HepG2 (cell line): ENCODE results near the gene RGS14. TPM values are rescaled to one million over a fixed set of nuclear protein-coding genes. Genes with fewer than 3 reads are reported as not detected.

ENCODE experiments used
- ATF7 ChIP-seq, 2 experiments: fragments of 450-650 bp in 1 of 2; sonication (generic) in 1 of 2; formaldehyde crosslinking in 1 of 2; IDR thresholded peaks; 2 replicates each; pipeline versions ENCODE4 v1.4.0 to v1.6.1; 2016 to 2020; ENCODE audit warnings: antibody characterized with exemption in 1 of 2, mild to moderate bottlenecking in 1 of 2, missing genetic modification reagents in 1 of 2
- BRCA1 ChIP-seq: sonication (generic); formaldehyde crosslinking; IDR thresholded peaks from 2 replicates; pipeline ENCODE4 v1.4.0; 2020; ENCODE audit warnings: missing genetic modification reagents
- CEBPG ChIP-seq: IDR thresholded peaks from 2 replicates; pipeline ENCODE4 v1.6.1; 2016
- E2F5 ChIP-seq: sonication (generic); formaldehyde crosslinking; conservative IDR thresholded peaks from 2 replicates; pipeline ENCODE4 v1.4.0; 2020; ENCODE audit warnings: missing genetic modification reagents
- ETV5 ChIP-seq: IDR thresholded peaks from 2 replicates; pipeline ENCODE4 v1.6.1; 2018; ENCODE audit warnings: missing biosample characterization, missing genetic modification reagents, inconsistent platforms, borderline replicate concordance
- FOXA3 ChIP-seq: IDR thresholded peaks from 2 replicates; pipeline ENCODE4 v1.6.1; 2016; ENCODE audit warnings: missing genetic modification reagents, missing compliant biosample characterization
- FOXK1 ChIP-seq: sonication (generic); formaldehyde crosslinking; IDR thresholded peaks from 2 replicates; pipeline ENCODE4 v1.4.0; 2020; ENCODE audit warnings: low read depth, missing genetic modification reagents, borderline replicate concordance
- FOXM1 ChIP-seq: sonication (generic); formaldehyde crosslinking; IDR thresholded peaks from 2 replicates; pipeline ENCODE4 v1.5.0; 2020; ENCODE audit warnings: missing genetic modification reagents
- MAZ ChIP-seq, 2 experiments: sonication (generic) in 1 of 2; formaldehyde crosslinking in 1 of 2; IDR thresholded peaks; 2 replicates each; pipeline versions ENCODE4 v1.5.0 to v1.6.1; 2012 to 2020; ENCODE audit warnings: low read depth in 2 of 2, mild to moderate bottlenecking in 2 of 2, borderline replicate concordance in 1 of 2, improper control_type of control experiment in 1 of 2, low read length in 1 of 2, missing genetic modification reagents in 1 of 2, moderate library complexity in 1 of 2
- MED8 ChIP-seq: sonication (generic); formaldehyde crosslinking; IDR thresholded peaks from 2 replicates; pipeline ENCODE4 v1.8.1; 2023; ENCODE audit warnings: mild to moderate bottlenecking, missing genetic modification reagents; ENCODE audit not compliant: insufficient replicate concordance
- RFXAP ChIP-seq: sonication (generic); formaldehyde crosslinking; IDR thresholded peaks from 2 replicates; pipeline ENCODE4 v1.4.0; 2020; ENCODE audit warnings: missing genetic modification reagents, borderline replicate concordance
- SOX13 ChIP-seq, 3 experiments: fragments of 450-650 bp in 1 of 3; sonication (generic) in 1 of 3; formaldehyde crosslinking in 1 of 3; IDR thresholded peaks in 2 of 3; conservative IDR thresholded peaks in 1 of 3; 2 replicates each; pipeline versions ENCODE4 v1.5.0 to v1.6.1; 2016 to 2020; ENCODE audit warnings: antibody characterized with exemption in 1 of 3, mild to moderate bottlenecking in 1 of 3, missing compliant biosample characterization in 1 of 3, missing genetic modification reagents in 1 of 3, moderate library complexity in 1 of 3
- SP5 ChIP-seq: IDR thresholded peaks from 2 replicates; pipeline ENCODE4 v1.6.1; 2016; ENCODE audit warnings: low read depth, borderline replicate concordance
- THAP11 ChIP-seq: IDR thresholded peaks from 2 replicates; pipeline ENCODE4 v1.6.1; 2016; ENCODE audit warnings: missing biosample characterization, missing genetic modification reagents
- THRA ChIP-seq: sonication (generic); formaldehyde crosslinking; IDR thresholded peaks from 2 replicates; pipeline ENCODE4 v1.4.0; 2020; ENCODE audit warnings: missing genetic modification reagents, borderline replicate concordance
- ZFP36L1 ChIP-seq: sonication (generic); formaldehyde crosslinking; IDR thresholded peaks from 2 replicates; pipeline ENCODE4 v1.8.0; 2022; ENCODE audit warnings: mild to moderate bottlenecking, missing genetic modification reagents, moderate library complexity
- ZNF10 ChIP-seq: sonication (generic); formaldehyde crosslinking; IDR thresholded peaks from 2 replicates; pipeline ENCODE4 v1.4.0; 2020; ENCODE audit warnings: mild to moderate bottlenecking, low read depth, missing genetic modification reagents, borderline replicate concordance
- ZNF292 ChIP-seq: sonication (generic); formaldehyde crosslinking; IDR thresholded peaks from 2 replicates; pipeline ENCODE4 v1.8.1; 2022; ENCODE audit warnings: mild to moderate bottlenecking, low read depth, missing genetic modification reagents, borderline replicate concordance
- ZNF350 ChIP-seq: sonication (generic); formaldehyde crosslinking; IDR thresholded peaks from 2 replicates; pipeline ENCODE4 v1.4.0; 2020; ENCODE audit warnings: mild to moderate bottlenecking, low read depth, missing genetic modification reagents, borderline replicate concordance
- ZNF44 ChIP-seq: sonication (generic); formaldehyde crosslinking; IDR thresholded peaks from 2 replicates; pipeline ENCODE4 v1.5.1; 2020; ENCODE audit warnings: mild to moderate bottlenecking, missing genetic modification reagents
- ZNF781 ChIP-seq: sonication (generic); formaldehyde crosslinking; IDR thresholded peaks from 2 replicates; pipeline ENCODE4 v1.5.1; 2020; ENCODE audit warnings: borderline replicate concordance, mild to moderate bottlenecking, missing genetic modification reagents; ENCODE audit errors: not compliant biosample characterization
- ZSCAN21 ChIP-seq: sonication (generic); formaldehyde crosslinking; IDR thresholded peaks from 2 replicates; pipeline ENCODE4 v1.8.0; 2022; ENCODE audit warnings: mild to moderate bottlenecking, missing genetic modification reagents, moderate library complexity, borderline replicate concordance
- polyA plus RNA-seq, 8 experiments: library from polyadenylated mRNA; depleted of rRNA in 3 of 8; stranded (reverse) in 7 of 8; unstranded in 1 of 8; fragments of >200 nt; fragmentation: Illumina TruSeq in 4 of 8; extraction: Trizol in 4 of 8; gene quantifications; 2 replicates each; pipeline versions ENCODE4 v1.2.1 to v1.2.3, GENCODE V29; 2011 to 2016; ENCODE audit warnings: low read depth in 4 of 8, missing spikeins in 1 of 8, mixed read lengths in 1 of 8; ENCODE audit not compliant: insufficient read depth in 1 of 8
- total RNA-seq, 5 experiments: library from RNA; depleted of rRNA; stranded (reverse); fragments of >200 nt; fragmentation: Illumina TruSeq; extraction: Trizol; gene quantifications; 2 replicates each; pipeline ENCODE4 v1.2.3, GENCODE V29; 2016; ENCODE audit warnings: low read depth in 1 of 5
- TF ChIP-seq, protein P1 (sequence below): IDR thresholded peaks from 2 replicates; pipeline ENCODE4 v1.6.1; 2016; ENCODE audit warnings: missing compliant biosample characterization, missing genetic modification reagents, borderline replicate concordance
- TF ChIP-seq, protein P2 (sequence below): sonication (generic); formaldehyde crosslinking; IDR thresholded peaks from 2 replicates; pipeline ENCODE4 v1.5.0; 2020; ENCODE audit warnings: missing genetic modification reagents

RGS14 gene
- total and polyA plus RNA-seq, 2 of the 13 experiments (the other 11 are each of a cell fraction or from before 2014, with no cell fraction given): 11.1 to 17.2 TPM

DNA sequence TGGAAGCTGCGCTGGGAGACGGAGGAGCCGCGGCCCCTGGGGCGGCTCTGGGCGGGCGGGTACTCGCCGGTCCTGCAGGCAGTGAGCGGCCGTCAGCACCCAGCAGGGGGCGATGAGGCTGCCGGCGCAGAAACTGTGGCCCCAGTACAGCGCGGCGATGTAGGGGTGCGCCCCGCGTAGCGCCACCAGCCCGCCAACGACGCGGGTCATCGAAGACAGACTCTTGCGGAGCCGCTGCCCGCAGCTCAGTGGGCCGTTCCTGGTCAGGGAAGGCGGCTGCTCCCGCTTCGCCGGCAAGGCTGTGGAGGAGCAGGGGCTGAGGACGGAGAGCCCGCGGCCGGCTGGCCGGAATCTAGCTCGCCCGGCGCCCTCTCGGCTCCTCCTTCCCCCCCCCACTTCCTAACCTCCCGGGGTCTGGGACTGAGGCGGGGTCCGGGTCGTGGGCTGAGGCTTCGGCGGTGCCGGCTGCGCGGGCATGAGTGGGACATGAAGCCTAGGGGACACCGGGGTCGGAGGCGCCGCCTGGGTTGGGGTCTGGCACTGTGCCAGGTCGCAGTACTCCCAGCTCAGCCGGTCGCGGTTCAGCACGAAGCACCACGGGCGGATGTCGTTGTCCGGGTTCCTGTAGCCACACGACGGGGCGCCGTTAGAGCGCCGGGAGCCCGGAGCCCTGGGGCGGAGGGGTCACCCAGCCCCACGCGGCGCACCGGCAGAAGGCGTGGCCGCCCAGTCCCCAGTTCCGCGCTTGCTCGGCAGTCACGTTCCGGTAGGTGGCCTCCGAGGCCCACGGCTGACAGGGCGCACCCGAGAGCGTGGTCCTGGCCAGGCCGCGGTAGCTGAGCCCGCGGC, 46.3 kb downstream of the RGS14 start (continued):
- TF ChIP-seq ZNF44 (CRISPR knock-in tag): no peak
- TF ChIP-seq ZFP36L1: no peak
- no peak for TF ChIP-seq E2F5 (CRISPR knock-in tag)
- TF ChIP-seq FOXK1 (CRISPR knock-in tag): no peak
- TF ChIP-seq CEBPG (CRISPR knock-in tag): no peak
- no peak for TF ChIP-seq SOX13 (IDR thresholded peaks at IDR 0.05)
- no peak for TF ChIP-seq SOX13 (CRISPR knock-in tag; conservative IDR thresholded peaks at IDR 0.05 in 1 of 2, IDR thresholded peaks at IDR 0.05 in 1 of 2)
- no peak for TF ChIP-seq FOXM1 (CRISPR knock-in tag)
- no peak for TF ChIP-seq ZNF10 (CRISPR knock-in tag)
- TF ChIP-seq ZNF350 (CRISPR knock-in tag): no peak
- TF ChIP-seq ZNF781: no peak
- TF ChIP-seq MAZ (IDR thresholded peaks at IDR 0.05; ENCODE audit: borderline replicate concordance, low read depth, low read length): no peak
- peak; percentile 70; the same call in 1 of the 2 replicates for TF ChIP-seq MAZ (CRISPR knock-in tag; IDR thresholded peaks at IDR 0.05; ENCODE audit: low read depth)
- TF ChIP-seq MED8 (CRISPR knock-in tag): no peak
- no peak; the same call in 1 of the 2 replicates for TF ChIP-seq THAP11 (CRISPR knock-in tag)
- TF ChIP-seq ATF7 (IDR thresholded peaks at IDR 0.05): no peak
- no peak for TF ChIP-seq ATF7 (CRISPR knock-in tag; IDR thresholded peaks at IDR 0.05)
- peak; percentile 17 for TF ChIP-seq ETV5 (CRISPR knock-in tag)
- TF ChIP-seq, protein P1, sequence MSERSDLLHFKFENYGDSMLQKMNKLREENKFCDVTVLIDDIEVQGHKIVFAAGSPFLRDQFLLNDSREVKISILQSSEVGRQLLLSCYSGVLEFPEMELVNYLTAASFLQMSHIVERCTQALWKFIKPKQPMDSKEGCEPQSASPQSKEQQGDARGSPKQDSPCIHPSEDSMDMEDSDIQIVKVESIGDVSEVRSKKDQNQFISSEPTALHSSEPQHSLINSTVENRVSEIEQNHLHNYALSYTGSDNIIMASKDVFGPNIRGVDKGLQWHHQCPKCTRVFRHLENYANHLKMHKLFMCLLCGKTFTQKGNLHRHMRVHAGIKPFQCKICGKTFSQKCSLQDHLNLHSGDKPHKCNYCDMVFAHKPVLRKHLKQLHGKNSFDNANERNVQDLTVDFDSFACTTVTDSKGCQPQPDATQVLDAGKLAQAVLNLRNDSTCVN: no peak
- TF ChIP-seq SP5: peak; percentile 41; the same call in 1 of the 2 replicates
- TF ChIP-seq THRA: no peak
- no peak for TF ChIP-seq ZNF292 (CRISPR knock-in tag)
- TF ChIP-seq RFXAP (CRISPR knock-in tag): no peak
- no peak for TF ChIP-seq ZSCAN21 (CRISPR knock-in tag)
- no peak for TF ChIP-seq FOXA3
- TF ChIP-seq, protein P2, sequence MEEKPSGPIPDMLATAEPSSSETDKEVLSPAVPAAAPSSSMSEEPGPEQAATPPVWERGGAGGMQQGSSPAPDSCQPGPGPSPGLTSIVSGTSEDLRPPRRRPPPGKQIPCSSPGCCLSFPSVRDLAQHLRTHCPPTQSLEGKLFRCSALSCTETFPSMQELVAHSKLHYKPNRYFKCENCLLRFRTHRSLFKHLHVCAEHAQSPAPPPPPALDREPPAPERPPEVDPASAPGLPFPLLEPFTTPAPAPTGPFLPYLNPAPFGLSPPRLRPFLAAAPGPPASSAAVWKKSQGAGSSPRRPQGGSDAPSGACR (CRISPR knock-in tag): no peak
- no peak for TF ChIP-seq BRCA1 (CRISPR knock-in tag)
